Inferior parietal cortex (tissue), 1 donor: Measurements from ENCODE around the gene ARHGAP6.
"Not testable (repeated sequence)": the region's sequence is repeated elsewhere in the genome, so short reads cannot be mapped to it uniquely, and the experiment has no call there.

Experiments used
- DNase-seq: peaks from one replicate; pipeline ENCODE4 v3.0.0-alpha.2; 2016; ENCODE audit errors: extremely low spot score

The ARHGAP6 gene

DNA sequence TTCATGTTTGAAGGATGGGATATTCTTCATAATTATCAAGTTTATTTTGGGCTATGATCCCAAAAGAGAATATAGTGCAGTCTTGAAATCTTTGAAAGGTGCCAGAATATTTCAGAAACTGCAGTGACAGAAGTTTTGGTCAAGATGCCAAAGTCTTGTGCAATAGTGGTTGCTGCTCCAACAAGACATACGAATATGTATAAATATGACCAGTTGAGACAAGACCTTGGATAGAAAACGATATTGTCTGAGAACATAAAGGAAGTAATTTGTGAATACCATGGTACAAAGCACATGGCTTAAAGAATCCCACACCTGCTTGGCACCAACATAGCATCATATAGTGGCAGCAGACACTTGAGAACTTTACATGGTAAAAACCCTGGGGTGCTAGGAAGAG is 421.1 kb downstream of the ARHGAP6 start:
- no peak for DNase-seq

DNA sequence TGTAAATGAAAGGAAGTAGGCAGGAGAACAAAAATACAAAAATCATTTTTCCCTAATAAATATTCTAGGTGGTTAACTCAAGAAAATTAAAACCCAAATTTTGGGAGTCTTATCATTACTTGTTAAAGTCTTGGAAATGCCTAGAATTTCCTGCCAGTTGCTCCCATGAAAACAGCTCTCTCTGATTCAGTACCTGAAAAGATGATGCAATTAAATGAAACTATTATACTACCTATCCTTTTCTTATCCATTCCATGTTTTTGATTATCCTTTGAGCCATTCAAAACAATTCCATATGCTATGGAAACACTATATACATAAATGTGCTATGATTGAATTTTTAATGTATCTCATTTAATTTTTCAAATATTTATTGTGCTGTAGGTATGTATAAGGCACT is 423.0 kb downstream of the ARHGAP6 start:
- no peak for DNase-seq

DNA sequence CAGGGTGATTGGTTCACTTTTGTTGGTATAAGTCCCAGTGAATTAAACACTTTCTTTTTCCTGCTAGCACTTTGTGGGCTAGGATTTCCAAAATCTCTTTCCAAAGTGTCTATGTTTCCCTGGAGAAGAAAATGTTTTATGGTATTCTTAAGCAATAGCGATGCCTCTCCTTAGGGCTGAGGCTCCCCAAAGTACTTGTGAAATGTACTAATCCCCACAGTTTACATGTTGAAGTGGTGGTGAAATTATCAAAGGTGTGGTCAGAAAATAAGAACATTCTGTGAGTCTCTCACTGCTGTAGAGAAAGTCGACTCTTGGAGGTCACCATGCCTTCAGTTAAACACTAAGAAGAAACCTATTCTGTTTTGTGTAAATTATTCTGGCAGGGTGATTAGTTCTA is 424.0 kb downstream of the ARHGAP6 start:
- no peak for DNase-seq

- DNase-seq, result no peak
Measured at GRCh38 chrX:11239230-11239629, 426.5 kb downstream of the ARHGAP6 start.

DNA sequence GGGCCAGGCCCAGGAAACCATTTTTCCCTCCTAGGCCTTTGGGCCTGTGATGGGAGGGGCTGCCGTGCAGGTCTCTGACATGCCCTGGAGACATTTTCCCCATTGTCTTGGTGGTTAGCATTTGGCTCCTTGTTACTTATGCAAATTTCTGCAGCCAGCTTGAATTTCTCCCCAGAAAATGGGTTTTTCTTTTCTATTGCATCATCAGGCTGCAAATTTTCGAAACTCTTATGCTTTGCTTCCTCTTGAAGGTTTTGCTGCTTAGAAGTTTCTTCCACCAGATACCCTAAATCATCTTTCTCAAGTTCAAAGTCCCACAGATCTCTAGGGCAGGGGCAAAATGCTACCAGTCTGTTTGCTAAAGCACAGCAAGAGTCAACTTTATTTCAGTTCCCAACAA is 430.3 kb downstream of the ARHGAP6 start:
- not testable (repeated sequence) for DNase-seq

- no peak for DNase-seq
Measured at GRCh38 chrX:11215191-11215921, 450.4 kb downstream of the ARHGAP6 start.

GRCh38 chrX:11214346-11215190 is 451.2 kb downstream of the ARHGAP6 start:
- DNase-seq, result no peak

- DNase-seq, result no peak
Measured at GRCh38 chrX:11212741-11213140, 453.0 kb downstream of the ARHGAP6 start.

GRCh38 chrX:11210415-11210801 is 455.3 kb downstream of the ARHGAP6 start:
- DNase-seq, result no peak

DNA sequence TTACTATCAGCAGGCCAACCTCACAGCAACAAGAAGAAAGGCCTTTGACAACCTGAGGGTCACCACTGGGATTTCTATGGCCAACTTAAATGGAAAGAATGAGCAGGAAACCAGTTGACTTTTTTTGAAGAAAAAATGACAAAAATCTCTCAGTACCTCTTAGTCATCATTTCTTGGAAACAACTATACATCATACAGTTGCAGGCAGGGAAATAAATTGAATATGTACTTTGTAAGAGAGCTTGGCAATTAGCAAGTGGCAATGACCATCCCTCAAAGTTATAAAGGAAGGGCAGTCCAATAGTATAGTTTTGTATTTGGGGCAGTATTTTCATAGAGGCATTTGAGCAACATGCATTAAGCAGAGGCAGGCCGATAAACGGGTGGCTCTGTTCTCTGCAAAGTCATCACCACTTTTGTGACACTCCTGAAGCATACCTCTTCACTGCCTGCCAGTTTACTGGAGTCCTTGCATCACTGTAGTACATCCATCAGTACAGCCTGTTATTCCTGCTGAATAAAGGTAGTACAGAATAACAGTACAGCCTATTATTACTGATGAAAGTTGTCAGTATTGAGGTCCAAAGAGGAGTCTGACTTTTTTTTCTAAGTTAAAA is 455.8 kb downstream of the ARHGAP6 start:
- no peak for DNase-seq

GRCh38 chrX:11206716-11207115 is 459.0 kb downstream of the ARHGAP6 start:
- no peak for DNase-seq

DNA sequence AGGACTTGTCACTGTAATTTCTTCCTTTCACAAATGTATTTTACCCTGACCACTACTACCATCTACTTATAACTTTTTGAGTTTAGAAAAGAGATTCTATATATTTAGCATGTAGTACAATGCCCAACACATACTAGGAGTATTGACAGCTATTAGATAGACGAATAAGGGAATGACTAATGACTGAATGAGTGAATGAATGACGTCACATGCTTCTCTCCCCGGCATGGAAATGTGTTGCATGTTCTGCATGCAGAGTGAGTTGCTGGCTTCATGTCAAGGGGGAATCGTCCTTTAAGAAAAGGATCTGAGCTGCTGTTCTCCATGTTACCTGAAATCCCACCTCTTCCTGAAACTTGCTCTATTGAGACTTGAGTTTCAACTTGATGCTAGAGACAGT is 459.9 kb downstream of the ARHGAP6 start:
- DNase-seq, result no peak

DNA sequence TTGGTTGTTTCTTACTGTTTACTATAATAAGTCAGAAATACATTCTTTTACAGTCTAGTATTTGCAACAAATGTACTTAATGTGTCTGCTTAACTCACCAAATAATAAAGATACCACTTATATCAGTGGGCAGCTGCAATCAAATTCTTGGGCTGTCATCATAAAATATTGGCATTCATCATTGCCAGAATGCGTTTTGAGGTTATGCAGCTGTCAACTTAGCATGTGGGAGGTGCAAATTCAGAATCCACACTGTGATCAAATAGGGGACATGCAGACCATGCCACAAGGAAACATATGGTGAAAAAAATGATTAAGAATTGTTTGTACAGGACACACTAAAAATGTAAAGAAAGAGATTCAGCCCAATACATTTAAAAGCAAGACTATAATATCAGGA is 468.0 kb downstream of the ARHGAP6 start:
- no peak for DNase-seq

GRCh38 chrX:11196476-11196875 is 469.2 kb downstream of the ARHGAP6 start:
- no peak for DNase-seq

- no peak for DNase-seq
Measured at GRCh38 chrX:11193035-11193469, 472.7 kb downstream of the ARHGAP6 start.

- DNase-seq, result no peak
Measured at GRCh38 chrX:11190745-11191510, 474.8 kb downstream of the ARHGAP6 start.

DNA sequence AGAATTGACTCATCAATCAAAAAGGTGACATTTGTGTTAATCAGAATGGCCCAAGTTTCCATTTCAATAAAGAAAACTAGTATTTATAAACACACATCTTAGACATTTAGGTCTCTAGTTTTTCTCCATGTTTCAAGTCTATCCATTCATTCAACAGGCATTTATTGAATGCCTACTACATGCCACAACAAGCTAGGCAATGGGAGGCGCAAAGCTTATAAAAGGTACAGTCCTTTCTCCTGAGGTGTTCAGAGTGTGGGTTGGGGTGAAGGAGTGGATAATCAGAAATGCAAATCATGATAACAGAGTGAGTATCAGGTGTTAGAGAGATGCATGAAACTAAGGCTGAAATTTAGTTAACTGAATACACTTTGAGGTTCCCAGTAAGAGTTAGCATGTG is 476.6 kb downstream of the ARHGAP6 start:
- no peak for DNase-seq

- no peak for DNase-seq
Measured at GRCh38 chrX:11188664-11189063, 477.1 kb downstream of the ARHGAP6 start.

- DNase-seq, result no peak
Measured at GRCh38 chrX:11187001-11187400, 478.7 kb downstream of the ARHGAP6 start.

DNA sequence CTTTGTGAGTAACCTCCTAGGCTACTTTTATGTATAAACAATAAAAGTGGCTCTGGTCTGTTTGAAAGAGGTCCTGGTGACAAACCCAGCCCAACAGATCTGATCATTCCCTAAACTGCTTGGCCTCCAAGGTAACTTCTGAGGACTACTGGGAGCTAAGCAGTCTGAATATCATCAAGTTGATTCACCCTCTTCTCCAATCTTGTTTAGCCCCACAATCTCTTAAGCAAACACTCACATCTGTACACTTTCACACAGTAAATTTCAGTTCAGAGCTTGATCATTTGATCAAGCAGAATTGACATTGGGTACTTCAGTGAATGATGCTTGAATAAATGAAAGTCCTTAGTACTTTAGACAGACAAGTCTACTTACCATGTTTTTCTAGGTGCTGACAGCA is 479.9 kb downstream of the ARHGAP6 start:
- DNase-seq, result no peak

GRCh38 chrX:11180571-11180970 is 485.1 kb downstream of the ARHGAP6 start:
- DNase-seq, result no peak

- DNase-seq, result no peak
Measured at GRCh38 chrX:11172415-11172814, 493.3 kb downstream of the ARHGAP6 start.
